Colon (tissue), 2 donors: Measurements from ENCODE around the gene PSAP.

Experiments
- FAIRE-seq: peaks from 2 replicates; lab custom pipeline; 2012; peaks lifted over from hg19 to GRCh38; lab: Jason Lieb, UNC
- donor health status: control.
- donor health status: control.

PSAP gene

DNA sequence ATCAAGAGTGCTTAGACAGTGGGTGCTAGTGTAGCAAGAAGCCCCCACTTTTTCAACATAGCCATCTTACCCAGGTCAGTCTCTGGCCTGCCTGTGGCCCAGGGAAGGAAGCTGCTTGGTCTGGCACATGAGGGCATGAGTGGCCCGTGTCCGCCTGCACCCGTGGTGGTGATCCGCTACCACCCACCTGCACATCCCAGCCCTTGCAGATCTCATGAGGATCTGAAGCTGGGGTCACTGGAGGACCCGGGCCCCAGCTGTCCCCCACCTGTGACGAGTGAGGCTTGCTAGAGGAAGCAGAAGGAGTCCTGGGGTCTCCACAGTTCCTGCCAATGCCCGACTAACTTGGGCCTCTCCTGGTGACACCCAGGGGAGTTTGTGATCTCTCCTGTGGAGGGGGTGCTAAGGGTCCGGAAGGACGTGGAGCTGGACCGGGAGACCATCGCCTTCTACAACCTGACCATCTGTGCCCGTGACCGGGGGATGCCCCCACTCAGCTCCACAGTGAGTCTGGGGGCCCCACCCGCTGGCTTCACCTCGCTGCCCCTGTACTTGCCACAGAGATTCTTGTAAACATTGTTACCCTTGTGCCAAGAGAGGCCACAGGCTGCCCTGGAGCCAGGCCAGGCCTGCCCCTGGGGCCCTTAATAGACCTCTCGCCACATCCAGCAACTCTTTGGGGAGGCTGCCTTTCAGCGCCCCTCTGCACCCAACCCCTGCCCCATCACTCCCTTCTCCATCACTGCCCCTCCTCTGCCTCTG lies 67.0 kb downstream of the PSAP start:
- FAIRE-seq: no peak

DNA sequence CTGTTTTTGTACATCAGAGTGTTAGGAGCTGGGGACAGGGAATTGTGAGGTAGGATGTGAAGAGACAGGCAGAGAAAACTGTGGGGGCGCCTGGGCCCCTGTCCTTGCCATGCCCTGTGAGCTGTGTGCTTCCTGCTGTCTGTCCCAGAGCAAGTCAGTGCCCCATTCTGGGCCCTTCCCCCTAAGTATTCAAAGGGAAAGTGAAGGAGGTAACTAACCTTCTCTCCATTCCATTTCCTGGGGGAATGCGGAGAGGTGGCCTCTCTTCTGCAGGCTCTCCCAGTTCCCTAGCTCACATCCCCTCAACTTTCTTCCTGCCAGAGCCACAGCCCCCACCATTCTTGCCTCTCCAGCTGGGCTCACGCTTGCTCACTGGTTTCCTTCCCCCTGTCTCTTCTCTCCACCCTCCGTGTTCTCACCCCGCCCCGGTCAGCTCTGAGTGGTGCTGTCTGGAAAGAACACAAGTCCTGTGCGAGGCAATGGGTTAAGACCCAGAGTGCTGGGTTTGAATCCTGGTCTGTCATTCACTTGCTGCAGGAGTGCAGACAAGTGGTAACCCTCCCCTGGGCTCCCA lies 68.0 kb downstream of the PSAP start:
- FAIRE-seq: no peak

DNA sequence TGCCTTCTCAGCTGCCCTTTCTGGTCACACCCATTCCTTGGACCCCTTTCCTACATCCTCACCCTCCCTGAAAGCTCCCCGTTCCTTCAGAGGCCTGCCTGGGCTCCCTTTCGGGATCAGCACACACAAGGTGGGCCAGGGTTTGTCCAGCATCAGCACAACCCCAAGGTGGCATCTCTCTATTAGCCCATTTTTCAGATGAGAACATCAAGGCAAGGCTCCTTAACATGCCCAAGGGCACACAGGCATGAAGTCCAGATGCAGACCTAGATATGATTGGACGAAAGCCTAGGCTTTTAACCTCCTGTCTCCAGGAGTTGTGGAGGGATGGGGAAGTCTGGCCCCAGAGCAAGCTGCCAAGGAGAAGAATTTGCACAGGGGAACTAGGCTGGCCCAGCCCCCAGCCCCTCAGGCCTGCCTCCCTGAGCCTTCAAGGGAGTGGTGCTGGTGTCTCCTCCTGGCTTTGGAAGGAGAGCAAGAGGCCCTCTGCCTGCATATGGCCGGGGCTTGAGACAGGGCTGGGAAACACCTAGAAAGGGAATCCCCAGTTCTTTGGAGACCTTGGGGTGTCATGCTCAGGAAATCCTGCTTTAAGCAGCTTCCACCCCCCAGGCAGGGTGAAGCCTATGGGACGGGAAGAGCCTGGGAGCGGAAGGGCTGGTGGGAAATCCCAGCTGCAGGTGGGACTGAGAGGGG lies 68.7 kb downstream of the PSAP start:
- no peak for FAIRE-seq

DNA sequence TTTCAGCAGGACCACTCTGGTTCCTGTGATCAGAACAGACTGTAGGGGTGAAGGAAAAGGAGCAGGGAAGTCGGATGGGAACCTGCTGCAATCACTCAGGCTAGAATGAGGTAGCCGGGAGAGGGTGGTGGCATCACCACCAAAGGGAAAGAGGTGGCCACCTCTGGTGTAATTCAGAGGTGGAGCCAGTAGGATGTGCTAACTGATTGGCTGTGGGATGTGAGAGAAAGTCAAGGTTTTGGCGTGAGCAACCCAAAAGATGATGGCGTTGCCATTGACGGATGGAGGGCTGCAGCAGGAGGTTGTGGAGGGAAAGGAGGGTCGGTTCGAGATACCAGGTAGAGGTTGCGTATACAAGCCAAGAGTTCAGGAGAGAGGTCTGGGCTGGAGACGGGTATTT lies 70.3 kb downstream of the PSAP start:
- no peak for FAIRE-seq

DNA sequence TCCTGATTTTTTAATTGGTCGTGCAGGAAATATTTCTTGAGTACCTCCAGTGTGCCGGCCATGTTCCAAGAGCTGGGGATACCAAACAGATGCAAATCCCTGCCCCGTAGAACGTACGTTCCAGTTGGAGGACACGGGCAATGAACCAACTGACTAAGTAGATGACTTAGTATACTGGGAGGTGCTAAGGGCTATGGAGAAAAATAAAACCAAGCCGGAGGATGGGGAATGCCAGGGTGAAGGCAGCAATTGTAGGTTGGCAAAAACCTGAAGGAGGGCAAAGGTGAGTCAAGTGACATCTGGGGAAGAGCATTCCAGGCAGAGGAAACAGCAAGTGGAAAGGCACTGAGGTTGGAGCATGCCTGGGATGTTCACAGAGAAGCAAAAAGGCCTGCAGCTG lies 70.9 kb downstream of the PSAP start:
- no peak for FAIRE-seq

DNA sequence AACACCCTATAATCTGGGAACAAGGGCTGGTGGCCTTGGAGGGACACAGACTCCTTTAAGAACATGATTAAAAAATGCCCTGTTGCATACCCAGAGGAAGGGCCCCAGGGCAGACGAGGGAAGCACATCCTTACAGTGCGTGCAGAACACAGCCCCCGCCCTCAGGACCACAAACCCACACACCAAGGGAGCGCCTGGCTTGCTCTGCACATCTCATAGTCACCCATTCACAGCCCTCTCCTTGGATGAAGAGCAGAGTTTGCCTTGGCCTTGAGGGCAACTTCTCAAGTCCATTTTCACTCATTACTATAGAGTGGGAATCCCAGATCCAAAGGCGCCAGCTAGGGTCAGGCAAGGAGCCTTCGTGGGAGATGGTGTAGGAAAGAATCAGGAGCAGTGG lies 71.4 kb downstream of the PSAP start:
- FAIRE-seq: no peak

DNA sequence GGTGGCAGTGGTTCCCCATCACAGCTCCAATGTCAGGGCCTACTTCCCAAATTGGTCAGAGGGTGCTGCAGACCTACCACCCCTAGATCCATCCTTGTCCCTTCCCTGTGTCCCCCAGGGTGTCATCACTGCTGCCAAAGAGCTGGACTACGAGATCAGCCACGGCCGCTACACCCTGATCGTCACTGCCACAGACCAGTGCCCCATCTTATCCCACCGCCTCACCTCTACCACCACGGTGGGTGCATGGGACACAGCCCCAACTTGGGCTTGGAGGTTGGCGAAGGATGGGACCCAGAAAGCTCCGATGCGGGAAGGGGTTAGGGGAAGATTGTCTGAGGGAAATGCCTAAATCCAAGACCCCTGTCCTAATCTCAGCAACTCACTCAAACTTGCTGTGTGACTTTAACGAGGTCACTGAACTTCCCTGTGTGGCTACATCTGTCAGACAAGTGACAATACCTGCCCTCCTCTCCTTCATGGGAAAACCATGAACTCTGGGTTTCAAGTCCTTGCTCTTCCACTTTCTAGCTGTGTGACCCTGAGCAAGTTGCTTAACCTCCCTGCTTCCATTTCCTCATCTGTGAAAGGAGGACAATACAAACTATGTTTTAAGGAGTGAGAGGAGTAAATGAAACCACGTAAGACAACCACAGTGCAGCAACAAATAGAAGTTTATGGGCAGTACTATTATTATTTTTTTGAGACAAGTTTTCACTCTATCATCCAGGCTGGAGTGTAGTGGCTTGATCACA lies 72.8 kb downstream of the PSAP start:
- FAIRE-seq: no peak

DNA sequence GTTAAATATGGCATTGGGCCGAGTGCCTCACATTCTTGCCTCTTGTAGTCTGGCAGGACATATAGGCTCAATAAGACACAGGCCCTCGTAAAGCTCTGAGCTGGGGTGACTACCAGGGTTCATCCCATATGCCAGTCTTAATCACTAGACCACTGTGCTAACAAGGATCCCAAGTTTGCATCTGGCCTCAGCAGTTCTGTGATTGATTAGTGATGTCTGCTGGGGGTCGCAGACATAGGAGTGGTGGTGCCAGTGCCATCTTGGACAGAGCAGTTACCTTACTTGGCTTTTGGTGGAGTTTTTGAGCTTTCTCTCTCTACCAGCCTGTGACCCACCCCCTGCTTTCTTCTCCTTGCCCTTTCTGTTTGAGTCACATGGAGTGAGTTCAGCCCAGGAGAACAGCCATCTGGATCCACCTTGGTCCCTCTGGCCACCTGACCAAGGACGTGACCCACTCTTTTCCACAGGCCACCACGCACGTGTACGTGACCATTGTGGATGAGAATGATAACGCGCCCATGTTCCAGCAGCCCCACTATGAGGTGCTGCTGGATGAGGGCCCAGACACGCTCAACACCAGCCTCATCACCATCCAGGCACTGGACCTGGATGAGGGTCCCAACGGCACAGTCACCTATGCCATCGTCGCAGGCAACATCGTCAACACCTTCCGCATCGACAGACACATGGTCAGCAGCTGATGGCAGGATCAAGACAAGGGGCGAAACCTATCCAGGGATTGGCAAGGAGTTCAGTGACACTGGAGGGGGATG lies 73.7 kb downstream of the PSAP start:
- no peak for FAIRE-seq

DNA sequence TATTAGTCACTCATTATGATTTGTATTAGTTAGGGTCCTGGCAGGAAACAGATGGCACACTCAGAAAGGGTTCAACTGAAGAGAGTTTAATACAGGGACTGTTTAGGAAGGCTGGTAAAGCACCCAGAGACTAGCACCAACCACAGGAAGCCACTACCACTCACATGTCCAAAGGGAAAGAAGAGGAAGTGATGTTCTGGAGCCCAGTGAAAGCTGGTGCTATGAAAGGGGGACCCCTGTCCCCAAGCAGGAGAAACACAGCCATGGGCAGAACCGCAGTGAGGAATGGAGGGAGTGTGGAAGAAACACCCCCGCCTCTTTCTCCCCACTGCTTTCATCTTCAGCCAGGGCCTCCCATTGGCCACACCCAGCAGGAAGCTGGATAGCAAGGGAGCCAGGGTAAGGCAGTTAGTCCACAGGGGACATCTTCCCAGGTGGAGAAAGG lies 74.5 kb downstream of the PSAP start:
- no peak for FAIRE-seq

DNA sequence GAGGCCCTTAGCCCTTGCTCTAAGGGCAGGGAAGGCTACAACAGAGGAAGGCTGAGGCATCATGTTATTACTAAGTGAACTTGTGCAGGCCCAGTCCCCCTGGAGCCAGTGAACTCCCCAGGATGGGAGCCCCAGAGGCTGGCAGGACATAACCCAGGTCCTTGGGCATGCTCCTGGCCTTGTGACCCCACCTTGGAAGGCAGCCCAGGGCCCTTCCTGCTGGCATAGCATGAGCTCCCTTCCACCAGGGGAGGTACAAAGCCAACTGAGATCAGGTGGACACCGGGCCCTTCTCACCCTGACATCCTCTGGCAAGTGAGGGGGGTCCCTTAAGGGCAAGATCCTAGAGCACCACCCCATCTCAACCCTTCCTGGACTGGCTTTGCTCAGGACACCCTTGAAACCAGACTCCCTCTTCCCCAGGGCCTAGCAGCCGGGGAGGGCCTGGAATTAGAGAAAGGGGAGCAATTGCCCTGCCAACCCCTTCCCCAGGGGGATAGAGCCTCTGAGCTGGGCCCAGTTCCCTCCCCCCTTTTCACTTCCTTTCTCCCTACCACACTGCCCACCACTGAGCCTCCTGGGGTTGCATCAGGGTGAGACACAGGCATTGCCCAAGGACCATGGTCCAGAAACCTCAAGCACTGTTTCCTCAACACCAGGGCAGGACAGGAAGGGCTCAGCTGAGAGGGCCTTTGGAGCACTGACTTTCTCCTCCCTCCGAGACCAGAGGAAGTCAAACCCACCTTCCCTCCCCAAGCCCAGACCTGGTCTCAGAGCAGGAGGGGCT lies 75.9 kb downstream of the PSAP start:
- no peak for FAIRE-seq

DNA sequence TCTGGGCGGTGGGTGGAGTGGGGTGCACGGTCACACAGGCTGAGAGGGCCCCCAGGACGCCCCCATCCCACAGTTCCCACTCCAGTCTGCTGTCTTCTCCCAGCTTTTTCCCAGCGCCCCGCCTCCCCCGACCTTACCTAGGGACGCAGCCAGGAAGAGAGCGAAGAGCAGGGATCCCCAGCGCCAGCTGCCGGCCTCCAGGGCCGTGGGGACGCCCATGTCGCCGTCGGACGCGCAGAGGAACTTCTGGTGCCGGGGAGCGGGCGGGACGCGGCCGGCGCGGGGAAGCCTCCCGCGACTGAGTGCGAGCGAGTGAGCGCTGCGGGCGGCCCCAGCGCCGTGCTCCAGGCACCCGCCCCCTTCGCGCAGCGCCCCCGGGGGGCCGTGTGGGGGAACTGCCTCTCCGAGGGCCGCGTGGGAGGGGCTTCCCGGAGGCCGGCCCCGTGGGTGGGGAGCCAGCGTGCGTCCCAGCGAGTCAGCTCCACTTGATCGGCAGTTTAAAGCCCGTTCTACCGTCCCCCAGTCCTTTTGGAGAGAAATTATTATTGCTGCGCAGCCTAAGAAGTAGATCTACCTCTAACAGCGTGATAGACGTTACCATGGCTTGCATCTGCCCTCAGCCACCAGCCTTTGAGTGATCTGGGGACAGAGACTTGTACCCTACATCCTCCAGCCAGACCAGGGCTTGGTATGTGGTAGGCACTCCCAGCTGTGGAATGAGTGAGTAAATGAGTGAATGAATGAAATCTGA lies 77.7 kb downstream of the PSAP start, which contains the start of gene VSIR:
VSIR (minus strand) TSS at position 300 of the 751 bp plus-strand sequence; CDS start at position 219, 81 bp downstream.
- FAIRE-seq: no peak

DNA sequence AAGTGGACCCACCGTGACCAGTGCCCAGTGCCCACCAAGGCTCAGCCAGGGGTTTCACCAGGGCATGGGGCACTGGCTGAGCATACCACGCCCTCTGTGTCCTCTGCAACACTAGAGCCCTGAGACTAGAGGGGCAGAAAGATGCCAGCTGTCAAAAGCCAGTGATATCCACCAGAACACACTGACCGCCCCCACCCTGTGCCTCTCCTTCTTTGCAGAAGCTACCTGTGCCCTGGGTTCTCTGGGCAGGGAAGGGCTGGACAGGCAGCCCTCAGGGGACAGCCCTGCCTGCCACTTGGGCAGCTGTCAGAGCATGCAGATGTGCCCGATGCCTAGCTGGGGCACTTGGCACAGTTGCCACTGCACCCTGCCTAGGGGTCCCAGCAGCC lies 78.2 kb downstream of the PSAP start:
- no peak for FAIRE-seq

DNA sequence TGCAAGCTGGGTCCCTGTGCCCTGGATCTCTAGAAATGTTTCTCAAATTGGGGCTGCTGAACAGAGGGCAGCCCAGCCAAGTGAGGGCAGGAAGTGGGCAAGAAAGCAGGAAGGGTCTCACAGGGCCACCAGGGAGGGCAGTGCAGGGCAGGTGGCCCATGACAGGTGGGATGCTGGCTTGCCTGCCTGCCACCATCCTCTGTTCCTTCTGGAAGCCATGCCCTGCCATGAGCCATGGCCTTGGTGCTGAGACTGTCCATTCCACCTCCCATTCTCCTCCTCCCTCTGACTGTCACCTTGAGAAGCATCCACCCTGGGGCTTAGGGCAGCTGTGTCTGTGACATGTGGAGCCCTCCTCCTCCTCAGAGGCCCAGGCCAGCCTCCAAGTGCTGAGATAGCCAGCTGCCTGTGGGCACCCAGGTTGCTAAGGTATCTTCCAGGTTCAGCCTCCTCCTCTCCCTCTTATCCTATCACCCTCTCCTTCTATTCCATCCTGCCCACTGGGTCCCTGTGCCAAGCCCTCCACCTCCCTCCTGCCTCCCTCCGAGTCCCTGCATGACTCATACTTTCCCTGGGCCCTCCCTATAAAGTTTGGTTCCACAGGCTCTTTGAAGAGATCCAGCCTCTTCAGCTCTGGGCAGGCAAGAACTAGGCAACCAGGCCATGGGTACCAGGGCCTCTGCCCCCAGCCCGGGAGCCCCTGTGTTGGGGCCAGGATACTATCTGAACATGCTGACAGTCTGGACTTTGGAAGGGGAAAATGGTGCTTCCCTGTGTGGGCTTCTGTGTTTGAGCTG lies 79.0 kb downstream of the PSAP start:
- no peak for FAIRE-seq

DNA sequence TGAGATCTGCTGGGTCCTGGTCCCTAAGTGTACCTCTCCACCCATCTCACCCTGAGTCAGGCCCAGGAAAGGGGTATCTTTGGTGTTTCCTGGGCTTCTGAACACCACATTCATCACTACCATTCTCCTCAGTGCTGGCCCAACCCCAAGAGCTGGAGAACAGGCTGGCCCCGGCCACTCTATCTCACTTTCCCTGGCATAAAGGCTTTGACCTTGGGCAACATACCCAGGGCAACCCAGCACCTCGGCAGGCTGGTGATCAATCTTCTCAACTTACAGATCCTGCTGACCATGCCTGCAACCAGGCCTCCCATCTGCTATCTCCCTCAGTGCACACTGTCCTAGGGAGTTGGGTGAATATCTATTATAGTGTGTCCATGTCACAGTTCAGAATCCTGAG lies 79.8 kb downstream of the PSAP start:
- no peak for FAIRE-seq

DNA sequence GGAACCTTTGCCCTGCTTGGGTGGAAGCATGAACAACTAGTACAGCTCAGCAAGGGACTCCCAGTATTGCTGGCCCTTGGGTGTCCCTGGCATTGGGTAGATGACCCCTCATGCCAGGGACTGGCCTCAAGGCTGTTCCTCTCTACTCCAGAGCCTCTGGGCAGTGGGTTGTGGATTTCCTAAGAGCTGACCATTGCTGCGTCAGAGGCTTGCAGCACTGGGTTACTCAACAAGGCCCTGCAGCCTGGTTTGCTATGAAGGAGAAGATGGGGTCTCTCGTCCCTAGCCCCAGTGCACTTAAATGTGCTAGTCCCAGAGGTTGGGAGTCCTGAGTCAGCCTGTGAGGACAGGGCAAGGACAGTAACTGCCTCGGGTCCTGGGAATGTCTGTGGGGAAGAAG lies 80.3 kb downstream of the PSAP start:
- FAIRE-seq: no peak

DNA sequence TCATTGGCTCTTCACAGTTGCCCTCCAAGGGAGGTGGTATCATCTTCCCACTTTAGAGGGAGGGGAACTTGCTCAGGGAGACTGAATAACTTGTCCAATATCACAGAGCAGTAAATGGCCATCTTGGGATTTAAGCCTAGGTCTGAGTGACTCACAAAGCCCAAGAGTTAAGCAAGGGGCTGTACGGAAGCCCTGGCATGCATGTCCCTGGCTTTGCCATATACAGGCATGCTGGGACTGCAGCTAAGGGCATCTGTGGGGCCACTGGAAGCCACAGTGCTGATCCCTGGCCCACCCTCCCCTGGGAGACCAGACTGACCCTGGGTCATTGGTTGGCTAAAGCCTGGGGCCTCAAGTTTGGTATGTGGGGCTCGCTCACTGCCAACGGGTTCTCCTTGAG lies 80.8 kb downstream of the PSAP start:
- FAIRE-seq: no peak

DNA sequence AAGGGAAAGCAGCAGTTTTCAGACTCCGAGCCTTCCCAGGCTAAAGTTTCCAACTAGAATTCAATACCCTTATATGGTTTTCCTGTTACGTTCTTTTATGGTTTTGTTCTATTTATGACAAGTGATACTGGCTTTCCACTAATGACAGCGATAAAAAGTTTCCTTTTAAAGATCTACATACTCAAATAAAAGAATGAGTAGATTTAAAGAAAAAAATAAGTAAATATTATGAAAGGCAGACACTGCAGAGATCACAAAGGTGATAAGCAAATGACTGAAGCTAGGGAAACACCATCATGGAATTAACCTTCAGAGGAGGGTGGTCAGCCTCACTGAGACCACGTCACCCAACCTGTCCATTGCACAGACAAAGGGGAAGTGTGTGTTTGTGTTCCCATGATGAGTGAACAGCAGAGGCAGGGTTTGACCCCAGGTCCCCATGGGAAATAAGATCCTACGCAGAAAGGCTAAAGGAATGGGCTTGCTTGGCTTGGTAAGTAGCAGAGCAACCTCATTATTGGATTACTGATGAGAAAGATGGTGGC lies 81.7 kb downstream of the PSAP start:
- FAIRE-seq: no peak

DNA sequence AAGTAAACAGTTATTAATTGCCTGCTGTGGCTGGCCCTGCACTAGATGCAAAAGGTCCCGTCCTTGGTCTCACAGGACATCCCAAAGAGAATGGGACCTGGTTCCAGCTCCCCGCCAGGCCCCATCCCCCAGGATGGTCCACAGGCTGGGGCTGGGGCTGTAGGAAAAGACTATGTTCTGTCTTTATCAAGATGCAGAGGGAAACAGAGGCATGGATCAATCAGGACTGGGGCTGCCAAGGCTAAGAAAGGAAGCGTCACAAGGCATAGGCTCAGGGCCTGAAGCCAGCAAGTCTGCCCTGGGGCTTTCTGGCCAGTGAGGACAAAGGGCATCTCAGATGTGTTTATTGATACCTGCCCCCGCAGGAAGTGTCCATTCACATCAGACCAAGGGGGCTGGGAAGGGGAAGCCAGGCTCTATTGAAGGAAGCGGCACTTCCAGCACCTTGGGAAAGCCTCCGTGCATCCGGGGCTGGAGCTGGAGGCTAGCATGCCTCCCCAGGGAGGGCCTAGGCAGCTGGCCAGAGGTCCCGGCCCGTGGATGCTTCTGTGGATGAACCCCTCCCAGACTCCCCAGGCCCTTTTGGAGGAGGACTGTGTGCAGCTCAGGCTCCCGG lies 83.5 kb downstream of the PSAP start:
- no peak for FAIRE-seq
